SH-SY5Y (cell line): ENCODE results near the gene TRIM42.

Source experiments
- GATA2 ChIP-seq: IDR thresholded peaks from 2 replicates; pipeline ENCODE4 v1.6.1; 2011; ENCODE audit warnings: mild to moderate bottlenecking, low read depth, low read length
- GATA3 ChIP-seq: IDR thresholded peaks from 2 replicates; pipeline ENCODE4 v1.6.1; 2011; ENCODE audit warnings: low read depth, mild to moderate bottlenecking, low read length, moderate library complexity

TRIM42 gene

DNA sequence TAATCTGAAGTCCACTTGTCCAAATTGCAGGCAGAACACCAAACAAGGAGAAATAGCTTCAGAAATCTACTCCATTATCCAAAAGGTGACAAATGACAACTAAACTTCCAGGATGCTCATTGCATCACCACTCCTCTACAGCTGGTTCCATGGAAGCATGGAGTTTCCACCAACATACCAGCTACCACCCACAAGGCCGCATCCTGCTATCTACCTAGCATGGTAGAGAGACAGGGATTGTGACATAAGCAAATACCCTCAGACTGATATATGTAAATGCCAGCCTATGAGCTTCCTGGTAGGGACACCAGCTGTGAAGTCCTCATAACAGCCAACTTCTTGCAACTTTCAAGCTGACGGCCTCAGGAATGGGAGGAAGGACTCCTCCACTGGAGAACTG is at the start of gene TRIM42:
TRIM42 (plus strand) TSS at position 301 of the 400 bp plus-strand sequence. CDS start 166 bp downstream, outside the sequence.
- TF ChIP-seq GATA3, result no peak
- no peak for TF ChIP-seq GATA2

GRCh38 chr3:140628606-140629005 is 49.3 kb upstream of the TRIM42 start:
- TF ChIP-seq GATA3 (no peak), GATA2 (no peak)

- no peak for TF ChIP-seq GATA3
- no peak for TF ChIP-seq GATA2
These were observed 48.3 kb upstream of the TRIM42 start for GRCh38 chr3:140629357-140630137.

- TF ChIP-seq GATA3 (no peak), GATA2 (no peak)
These were observed 47.5 kb upstream of the TRIM42 start for GRCh38 chr3:140630366-140630765.

DNA sequence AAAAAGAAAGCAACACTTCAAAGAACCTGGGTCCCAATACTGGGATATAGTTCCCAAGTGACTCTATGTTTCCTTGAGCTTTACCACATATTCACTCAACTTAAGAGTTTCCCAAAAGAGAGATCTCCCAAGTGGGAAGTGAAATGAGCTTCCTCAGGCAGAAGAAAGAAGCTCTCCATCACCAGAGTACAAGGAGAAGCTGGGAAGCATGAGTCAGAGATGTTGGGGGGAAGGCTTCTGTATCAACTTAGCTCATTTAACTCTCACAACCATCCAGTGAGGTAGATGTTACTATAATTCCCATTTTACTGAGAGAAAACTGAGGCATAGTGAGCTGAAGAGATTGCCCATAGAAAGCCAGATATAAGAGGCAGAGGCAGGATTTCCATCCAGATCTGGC is 47.0 kb upstream of the TRIM42 start:
- TF ChIP-seq GATA3 (no peak), GATA2 (no peak)

DNA sequence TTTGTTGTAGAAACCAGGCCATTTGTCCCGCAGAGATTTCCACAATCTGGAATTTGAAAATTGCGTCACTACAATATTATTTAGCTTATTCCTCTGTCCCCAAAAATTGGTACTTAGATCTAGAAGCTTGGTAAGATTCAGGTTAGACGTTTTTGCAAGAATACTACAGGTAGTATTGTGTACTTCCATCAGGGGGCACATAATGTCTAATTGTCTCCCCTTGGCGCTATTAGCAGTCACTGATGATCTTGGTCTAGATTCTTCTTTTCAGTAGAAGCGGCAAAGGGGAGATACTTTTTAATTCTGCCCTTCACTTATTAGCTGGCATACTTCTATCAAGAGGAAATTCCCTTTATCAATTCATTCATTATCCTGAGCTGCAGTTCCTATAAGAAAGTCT is 42.6 kb upstream of the TRIM42 start:
- TF ChIP-seq GATA2, result no peak
- TF ChIP-seq GATA3, result no peak

DNA sequence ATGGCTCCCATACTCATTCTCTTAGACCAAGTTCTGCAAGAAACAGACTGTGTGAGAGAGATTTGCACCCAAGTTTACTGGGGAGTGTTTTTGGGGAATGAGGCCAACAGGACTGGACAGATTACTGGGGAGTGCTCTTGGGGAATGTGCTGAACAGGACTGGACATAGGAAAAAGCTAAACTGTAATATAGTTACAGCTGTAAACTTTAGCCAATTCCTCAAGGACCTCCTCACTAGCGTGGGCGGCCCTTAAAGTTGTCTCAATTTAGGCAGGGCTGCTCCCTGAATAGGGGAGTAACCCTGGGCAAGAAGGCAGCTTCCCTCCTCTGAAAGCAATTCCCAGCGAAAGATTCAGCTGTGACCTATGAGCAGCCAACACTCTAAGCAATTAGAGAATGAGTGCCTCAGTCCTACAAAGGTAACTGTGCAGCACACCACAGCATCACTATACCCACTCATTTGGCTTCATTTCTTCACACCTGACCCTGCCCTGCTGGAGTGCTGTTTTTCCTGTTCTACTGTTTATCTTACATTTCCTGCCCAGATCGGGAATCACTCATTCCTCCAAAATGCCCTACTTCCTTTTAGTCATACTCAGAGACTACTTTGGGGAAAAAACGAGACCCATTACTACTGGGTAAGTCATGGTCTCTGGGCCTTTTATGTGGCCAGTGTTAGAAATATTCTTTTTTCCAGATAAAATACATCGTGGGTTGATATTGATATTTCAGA is 41.3 kb upstream of the TRIM42 start:
- TF ChIP-seq GATA2 (no peak), GATA3 (no peak)

DNA sequence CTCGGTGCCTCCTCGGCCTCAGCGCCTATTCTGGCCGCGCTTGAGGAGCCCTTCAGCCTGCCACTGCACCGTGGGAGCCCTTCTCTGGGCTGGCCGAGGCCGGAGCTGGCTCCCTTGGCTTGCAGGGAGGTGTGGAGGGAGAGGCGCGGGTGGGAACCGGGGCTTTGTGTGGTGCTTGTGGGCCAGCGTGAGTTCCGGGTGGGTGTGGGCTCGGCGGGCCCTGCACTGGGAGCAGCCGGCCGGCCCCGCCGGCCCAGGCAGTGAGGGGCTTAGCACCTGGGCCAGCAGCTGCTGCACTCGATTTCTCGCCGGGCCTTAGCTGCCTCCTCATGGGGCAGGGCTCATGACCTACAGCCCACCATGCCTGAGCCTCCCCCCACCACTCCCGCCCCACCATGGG is 26.6 kb upstream of the TRIM42 start:
- no peak for TF ChIP-seq GATA3

- no peak for TF ChIP-seq GATA2
- no peak for TF ChIP-seq GATA3
These were observed 22.2 kb upstream of the TRIM42 start for GRCh38 chr3:140655678-140656077.

DNA sequence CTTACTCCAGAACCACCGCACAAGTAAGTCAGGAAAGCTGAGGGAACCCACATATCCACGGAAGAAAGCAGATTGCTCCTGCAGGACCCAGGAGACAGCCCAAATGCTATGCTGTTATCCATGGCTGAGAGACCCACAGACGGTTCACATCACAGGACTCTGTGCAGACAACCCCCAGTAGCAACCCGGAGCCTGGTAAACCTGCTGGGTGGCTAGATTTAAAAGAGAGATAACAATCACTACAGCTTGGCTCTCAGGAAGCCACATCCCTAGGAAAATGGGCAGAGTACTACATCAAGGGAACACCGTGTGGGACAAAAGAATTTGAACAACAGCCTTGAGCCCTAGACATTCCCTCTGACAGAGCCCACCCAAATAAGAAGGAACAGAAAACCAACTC is 13.8 kb upstream of the TRIM42 start:
- no peak for TF ChIP-seq GATA3
- no peak for TF ChIP-seq GATA2

GRCh38 chr3:140682586-140682985 is 4.7 kb downstream of the TRIM42 start:
- no peak for TF ChIP-seq GATA3
- no peak for TF ChIP-seq GATA2

DNA sequence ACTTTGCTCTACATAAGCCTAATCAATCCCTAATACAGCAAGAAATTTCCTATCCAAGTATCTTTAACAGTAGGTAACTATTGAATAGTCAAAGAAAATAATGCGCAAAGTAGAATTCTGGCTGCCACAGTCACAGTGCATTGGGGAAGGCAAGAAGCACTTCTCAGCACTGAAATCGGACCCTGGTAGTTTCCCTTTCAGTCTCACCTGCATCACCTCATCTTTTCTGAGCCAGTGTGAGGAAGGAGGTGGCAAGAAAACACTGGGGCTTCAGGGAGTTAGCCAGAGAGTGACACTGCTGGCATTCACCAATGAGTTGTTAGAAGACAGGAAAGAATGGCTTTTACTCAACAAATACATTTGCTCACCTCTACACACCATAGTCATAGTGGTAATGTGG is 8.3 kb downstream of the TRIM42 start:
- TF ChIP-seq GATA3 (no peak), GATA2 (no peak)

- TF ChIP-seq GATA3 (no peak), GATA2 (no peak)
These were observed 9.1 kb downstream of the TRIM42 start for GRCh38 chr3:140686948-140687347.

DNA sequence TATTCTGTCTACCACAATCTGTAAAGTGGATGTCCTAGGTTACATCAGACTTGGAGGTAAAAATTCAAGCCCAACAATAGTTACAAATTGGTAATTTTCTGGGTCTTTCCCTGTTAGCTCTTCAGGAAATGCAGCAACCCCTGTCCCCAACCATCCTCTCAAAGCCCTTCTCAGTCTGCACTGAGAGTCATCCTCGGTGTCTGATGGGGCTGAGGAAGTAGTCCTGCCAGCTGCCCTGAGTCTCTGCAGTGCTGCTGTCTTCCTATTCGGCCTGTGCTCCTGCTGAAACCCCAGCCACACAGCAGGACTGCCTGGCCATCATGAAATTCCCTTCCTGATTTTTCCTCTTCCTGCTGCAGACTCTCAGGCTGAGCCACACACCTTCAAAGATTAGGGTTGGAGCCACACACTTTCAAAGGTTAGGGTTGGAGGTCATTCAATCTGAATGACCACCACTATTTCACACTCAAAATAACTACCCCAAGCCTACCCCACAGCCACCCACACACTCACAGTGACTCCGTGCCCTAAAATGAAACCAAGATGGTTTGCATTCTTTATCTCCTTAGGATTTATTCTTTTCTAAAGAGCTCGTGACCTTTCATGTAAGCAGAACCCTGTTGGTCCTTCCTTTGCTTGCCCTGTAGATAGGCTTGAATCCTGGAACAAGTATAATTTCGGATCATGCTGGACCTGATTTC is 17.6 kb downstream of the TRIM42 start:
- no peak for TF ChIP-seq GATA3
- TF ChIP-seq GATA2, result no peak

DNA sequence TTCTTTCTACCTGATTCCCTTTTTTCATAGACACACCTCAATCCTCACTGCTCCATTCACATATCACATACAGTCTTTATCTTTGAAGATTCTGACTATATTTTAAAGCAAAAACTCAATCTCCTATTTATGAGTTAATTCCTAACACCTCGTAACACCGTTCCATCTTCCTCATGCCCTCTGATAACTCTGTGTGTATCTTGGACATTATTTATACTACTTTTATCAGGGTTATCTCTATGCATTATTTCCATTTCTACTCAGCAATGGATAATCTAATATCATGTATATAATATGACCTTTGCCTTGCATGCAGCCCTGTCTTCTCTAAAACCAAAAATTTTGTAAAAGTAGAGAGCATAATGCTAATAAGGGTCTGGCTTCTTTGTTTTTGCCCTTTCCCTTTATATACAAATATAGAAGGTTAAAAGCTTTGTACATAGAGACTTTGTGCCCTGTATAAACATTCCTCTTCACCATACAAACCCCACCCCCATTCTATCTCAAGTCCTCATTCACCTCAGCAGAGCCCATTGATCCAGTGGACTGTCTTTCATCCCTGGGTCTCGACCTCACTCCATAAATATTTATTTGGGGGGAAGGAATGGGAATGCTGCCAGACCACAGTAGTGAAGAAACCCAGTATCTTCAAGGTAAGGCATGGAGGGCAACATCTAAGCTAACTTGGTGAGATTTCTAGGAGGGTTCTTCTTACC is 21.8 kb downstream of the TRIM42 start:
- TF ChIP-seq GATA3 (no peak), GATA2 (no peak)
